ENCODE data around the gene C17orf107. TPM values are rescaled to one million over a fixed set of nuclear protein-coding genes. Genes with fewer than 3 reads are reported as not detected.

The C17orf107 gene
- total RNA-seq, 1 experiment from 2014 or later, result 1.7 TPM

DNA sequence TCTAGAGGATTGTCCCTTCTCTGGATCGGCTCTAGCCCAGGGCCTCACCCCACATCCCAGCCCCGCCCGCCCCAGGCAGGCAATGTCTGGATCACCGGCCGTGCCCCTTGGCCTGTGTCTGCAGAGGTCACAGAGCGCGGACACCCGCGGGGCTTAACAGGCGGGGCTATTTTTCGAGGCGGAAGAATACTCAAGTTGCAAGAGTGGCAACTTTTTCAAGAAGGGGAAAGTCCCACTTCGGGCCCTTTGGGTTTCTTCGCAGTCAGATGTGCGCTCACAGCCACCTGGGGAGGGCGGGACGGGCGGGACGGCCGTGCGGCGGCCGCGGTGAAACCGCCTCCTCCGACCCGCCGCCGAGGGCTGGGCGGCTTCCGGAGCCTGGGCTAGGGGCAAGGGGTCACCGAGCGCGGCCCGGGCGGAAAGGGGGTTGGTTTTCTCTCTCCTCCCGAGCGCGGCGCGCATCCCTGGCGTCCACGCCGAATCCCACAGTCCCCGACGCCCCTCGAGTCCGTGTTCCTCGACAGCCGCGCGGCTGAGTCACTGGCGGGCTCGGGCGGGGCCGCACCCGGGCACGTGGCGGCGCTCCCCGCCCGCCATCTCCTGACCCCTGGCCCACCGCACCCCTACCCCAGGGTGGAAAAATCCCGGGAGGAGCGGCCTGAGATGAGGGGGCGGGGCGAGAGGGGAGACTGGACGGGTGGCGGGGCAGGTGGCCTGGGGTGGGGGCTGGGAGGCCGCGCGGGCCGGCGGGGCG, 50.2 kb downstream of the C17orf107 start:
- H3K36me3 ChIP-seq (ENCODE audit: control insufficient read depth in 1 of 2, insufficient read depth in 2 of 2, low read length in 2 of 2), result peaks cover 9 to 17% of the 10 kb centered on the region in 2 experiments; a peak in 2 of 4 replicates
- POLR2A ChIA-PET, result interaction anchor here (0.6 to 4.7 kb wide), 4 partner anchors 9 to 27 kb away, joined by 3 to 45 read pairs (median 18); partner anchors contain the start of genes RNF167, SLC25A11 and SPAG7
- no peaks in the 10 kb centered on the region for H3K9me3 ChIP-seq (ENCODE audit: control insufficient read depth in 1 of 2, insufficient read depth in 1 of 2, low read depth in 1 of 2, low read length in 2 of 2)
- intact Hi-C loops (cut with micrococcal nuclease), result loop anchor here (1.0 to 5.0 kb wide), 2 partner anchors 18 to 38 kb away; partner anchors contain the start of genes CAMTA2 and SPAG7
- peak; percentile 41 for DNase-seq (ENCODE audit: low read depth, low spot score)
- H3K9ac ChIP-seq (ENCODE audit: low read length), result peak overlapping the region; percentile 97
- CTCF ChIA-PET, result interaction anchor here (1.4 kb wide), 1 partner anchor 9 kb away, joined by 3 read pairs; the partner anchor contains the start of genes RNF167 and SLC25A11
- ATAC-seq, result peak; percentile 24
- peaks cover 12% of the 10 kb centered on the region; the same call in 1 of the 2 replicates for H4K20me1 ChIP-seq (ENCODE audit: insufficient read depth)
- BruUV-seq (replicated peaks), result no TSS peak
- H3K27ac ChIP-seq (ENCODE audit: low read depth, low read length), result peak overlapping the region; percentile 99
- RAD21 ChIA-PET (ENCODE audit: low non-redundant PET in 1 of 2, low total read pairs in 2 of 2, uncharacterized antibody in 2 of 2, unreplicated experiment in 2 of 2), result no interaction called here
- H3K4me3 ChIP-seq (replicated peaks in 1 of 2; ENCODE audit: low read depth in 1 of 2, low read length in 2 of 2), result peak overlapping the region; percentile 96 to 97
- no peak overlapping the region for H2AFZ ChIP-seq (ENCODE audit: low read depth, low read length, poor library complexity, severe bottlenecking)
- TF ChIP-seq, protein P1, sequence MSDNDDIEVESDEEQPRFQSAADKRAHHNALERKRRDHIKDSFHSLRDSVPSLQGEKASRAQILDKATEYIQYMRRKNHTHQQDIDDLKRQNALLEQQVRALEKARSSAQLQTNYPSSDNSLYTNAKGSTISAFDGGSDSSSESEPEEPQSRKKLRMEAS (IDR thresholded peaks at IDR 0.05), result peak; percentile 90
- TF ChIP-seq CBX3 (IDR thresholded peaks at IDR 0.05; ENCODE audit: low read depth) (no peak), SP1 (IDR thresholded peaks at IDR 0.05; ENCODE audit: low read depth) (peak; percentile 46; the same call in 1 of the 2 replicates), SIN3A (IDR thresholded peaks at IDR 0.05; ENCODE audit: low read depth) (0 out of 2 replicates have a peak, but pooled peaks have one; percentile 3), JUND (IDR thresholded peaks at IDR 0.05) (0 out of 2 replicates have a peak, but pooled peaks have one; percentile 4), POLR2AphosphoS5 (IDR thresholded peaks at IDR 0.05; ENCODE audit: low read depth, low read length) (peak; percentile 46; the same call in 1 of the 2 replicates), ZFX (IDR thresholded peaks at IDR 0.05) (0 out of 2 replicates have a peak, but pooled peaks have one; percentile 6)
- TF ChIP-seq, protein P2, sequence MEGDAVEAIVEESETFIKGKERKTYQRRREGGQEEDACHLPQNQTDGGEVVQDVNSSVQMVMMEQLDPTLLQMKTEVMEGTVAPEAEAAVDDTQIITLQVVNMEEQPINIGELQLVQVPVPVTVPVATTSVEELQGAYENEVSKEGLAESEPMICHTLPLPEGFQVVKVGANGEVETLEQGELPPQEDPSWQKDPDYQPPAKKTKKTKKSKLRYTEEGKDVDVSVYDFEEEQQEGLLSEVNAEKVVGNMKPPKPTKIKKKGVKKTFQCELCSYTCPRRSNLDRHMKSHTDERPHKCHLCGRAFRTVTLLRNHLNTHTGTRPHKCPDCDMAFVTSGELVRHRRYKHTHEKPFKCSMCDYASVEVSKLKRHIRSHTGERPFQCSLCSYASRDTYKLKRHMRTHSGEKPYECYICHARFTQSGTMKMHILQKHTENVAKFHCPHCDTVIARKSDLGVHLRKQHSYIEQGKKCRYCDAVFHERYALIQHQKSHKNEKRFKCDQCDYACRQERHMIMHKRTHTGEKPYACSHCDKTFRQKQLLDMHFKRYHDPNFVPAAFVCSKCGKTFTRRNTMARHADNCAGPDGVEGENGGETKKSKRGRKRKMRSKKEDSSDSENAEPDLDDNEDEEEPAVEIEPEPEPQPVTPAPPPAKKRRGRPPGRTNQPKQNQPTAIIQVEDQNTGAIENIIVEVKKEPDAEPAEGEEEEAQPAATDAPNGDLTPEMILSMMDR (IDR thresholded peaks at IDR 0.05 in 2 of 3, conservative IDR thresholded peaks at IDR 0.05 in 1 of 3; ENCODE audit: borderline replicate concordance in 1 of 3, insufficient read depth in 1 of 3, low read depth in 2 of 3, low read length in 2 of 3), result no peak
- H3K79me2 ChIP-seq (ENCODE audit: insufficient read depth, low read length), result peaks cover 51% of the 10 kb centered on the region
- no peaks in the 10 kb centered on the region for H3K9me2 ChIP-seq (ENCODE audit: insufficient read depth)
- no peaks in the 10 kb centered on the region for H3K27me3 ChIP-seq (ENCODE audit: insufficient read depth, low read length)
- H3K4me1 ChIP-seq (ENCODE audit: control insufficient read depth in 1 of 2, insufficient read depth in 2 of 2, low read length in 2 of 2), result peaks cover 35 to 70% of the 10 kb centered on the region in 2 experiments
- peak overlapping the region; percentile 100 for H3K4me2 ChIP-seq (ENCODE audit: low read length)
